ENCODE data around the gene EEIG1. TPM values are rescaled to one million over a fixed set of nuclear protein-coding genes. Genes with fewer than 3 reads are reported as not detected.
"Not testable (repeated sequence)": the region's sequence is repeated elsewhere in the genome, so short reads cannot be mapped to it uniquely, and the experiment has no call there.

The EEIG1 gene
- total and polyA plus RNA-seq, 2 of the 4 experiments (the other 2 are of a cell fraction), result 1.1 to 23.2 TPM

- TF ChIP-seq MAFK (IDR thresholded peaks at IDR 0.05; ENCODE audit: low read depth, low read length) (no peak), NFE2L2 (IDR thresholded peaks at IDR 0.05; ENCODE audit: low read depth, low read length) (no peak)
- dilution Hi-C loops (cut with HindIII; ENCODE audit: low sequenced_read_pairs, unreplicated experiment), result no loop called here
These were observed 44.0 kb upstream of the EEIG1 start for GRCh38 chr9:128024761-128025308.

GRCh38 chr9:128023671-128024070 lies 42.9 kb upstream of the EEIG1 start:
- H2BK15ac ChIP-seq (ENCODE audit: low read depth, low read length); H4K20me1 ChIP-seq (ENCODE audit: insufficient read depth, low read length); BruUV-seq (replicated peaks); H3K79me1 ChIP-seq (ENCODE audit: low read depth in 1 of 2, low read length in 2 of 2); H3K14ac ChIP-seq (replicated peaks; ENCODE audit: low read depth, low read length); H4K5ac ChIP-seq (ENCODE audit: low read depth, low read length); POLR2A ChIA-PET (ENCODE audit: unreplicated experiment); H2AK5ac ChIP-seq (ENCODE audit: low read depth, low read length); H2AFZ ChIP-seq (replicated peaks; ENCODE audit: low read length, poor library complexity); H3K9me1 ChIP-seq (ENCODE audit: insufficient read depth, low read length); H3K18ac ChIP-seq (ENCODE audit: low read depth, low read length); H2BK20ac ChIP-seq (ENCODE audit: low read depth, low read length); H3K23ac ChIP-seq (ENCODE audit: low read depth, low read length); H2AK9ac ChIP-seq (replicated peaks; ENCODE audit: low read depth, low read length, poor library complexity); CTCF ChIA-PET; H3K4me2 ChIP-seq (ENCODE audit: low read depth, low read length); dilution Hi-C loops (cut with HindIII; ENCODE audit: low sequenced_read_pairs, unreplicated experiment); H4K8ac ChIP-seq (ENCODE audit: low read depth in 2 of 2, low read length in 2 of 2); in situ Hi-C loops (cut with MboI; ENCODE audit: low sequenced_read_pairs); H3K4me1 ChIP-seq (ENCODE audit: control insufficient read depth, insufficient read depth, low read length); H3K4ac ChIP-seq (ENCODE audit: low read depth, low read length); H3K27ac ChIP-seq (ENCODE audit: insufficient read depth, low read length); H3K27me3 ChIP-seq (ENCODE audit: control insufficient read depth, insufficient read depth, low read length); H3K36me3 ChIP-seq (ENCODE audit: control insufficient read depth, insufficient read depth, low read length); H3K9ac ChIP-seq (ENCODE audit: low read depth, low read length); DNase-seq; H3K56ac ChIP-seq (ENCODE audit: extremely low read depth, insufficient read depth, low read length); H3K4me3 ChIP-seq (ENCODE audit: insufficient read depth, low read depth, low read length); H2BK5ac ChIP-seq (ENCODE audit: low read depth, low read length, poor library complexity, severe bottlenecking); H2BK120ac ChIP-seq (ENCODE audit: low read depth, low read length); intact Hi-C loops (cut with micrococcal nuclease); H4K91ac ChIP-seq (ENCODE audit: insufficient read depth, low read depth, low read length); ATAC-seq (ENCODE audit: low read depth); H3K9me3 ChIP-seq (ENCODE audit: control insufficient read depth, insufficient read depth, low read length): not testable (repeated sequence)
- 100% methylated on average over 2 of the region's 12 CpGs; no CpG with 5 or more reads in 1 of the 2 experiments for WGBS, 2 experiments (ENCODE audit: extremely low coverage in 2 of 2, insufficient read length in 1 of 2)

More at GRCh38 chr9:128024761-128025308, 44.0 kb upstream of the EEIG1 start:
- H2BK20ac ChIP-seq (ENCODE audit: low read depth, low read length), result no peak overlapping the region
- no peaks in the 10 kb centered on the region for H3K27me3 ChIP-seq (ENCODE audit: control insufficient read depth, insufficient read depth, low read length)
- H2AK9ac ChIP-seq (replicated peaks; ENCODE audit: low read depth, low read length, poor library complexity), result no peak overlapping the region
- DNase-seq, result no peak
- no peaks in the 10 kb centered on the region for H3K9me3 ChIP-seq (ENCODE audit: control insufficient read depth, insufficient read depth, low read length)
- H2AK5ac ChIP-seq (ENCODE audit: low read depth, low read length), result no peak overlapping the region
- no peak overlapping the region for H2AFZ ChIP-seq (replicated peaks; ENCODE audit: low read length, poor library complexity)
- 0 out of 2 replicates have a peak, but pooled peaks cover 2% of the 10 kb centered on the region for H3K9me1 ChIP-seq (ENCODE audit: insufficient read depth, low read length)
- H4K5ac ChIP-seq (ENCODE audit: low read depth, low read length), result no peak overlapping the region
- H3K4ac ChIP-seq (ENCODE audit: low read depth, low read length), result no peak overlapping the region
- intact Hi-C loops (cut with micrococcal nuclease), result no loop called here
- H4K20me1 ChIP-seq (ENCODE audit: insufficient read depth, low read length), result no peaks in the 10 kb centered on the region
- H2BK120ac ChIP-seq (ENCODE audit: low read depth, low read length), result no peak overlapping the region
- no peak overlapping the region for H3K56ac ChIP-seq (ENCODE audit: extremely low read depth, insufficient read depth, low read length)
- H4K8ac ChIP-seq (ENCODE audit: low read depth in 2 of 2, low read length in 2 of 2), result no peak overlapping the region
- BruUV-seq (replicated peaks), result no TSS peak
- CTCF ChIA-PET, result no interaction called here
- no peak for ATAC-seq (ENCODE audit: low read depth)
- no peak overlapping the region for H4K91ac ChIP-seq (ENCODE audit: insufficient read depth, low read depth, low read length)
- no peak overlapping the region for H2BK15ac ChIP-seq (ENCODE audit: low read depth, low read length)
- no peaks in the 10 kb centered on the region for H3K79me1 ChIP-seq (ENCODE audit: low read depth in 1 of 2, low read length in 2 of 2)
- H3K4me2 ChIP-seq (ENCODE audit: low read depth, low read length), result no peak overlapping the region
- no peak overlapping the region for H3K9ac ChIP-seq (ENCODE audit: low read depth, low read length)
- H3K4me3 ChIP-seq (ENCODE audit: insufficient read depth, low read depth, low read length), result no peak overlapping the region
- in situ Hi-C loops (cut with MboI; ENCODE audit: low sequenced_read_pairs), result no loop called here
- no peak overlapping the region for H3K27ac ChIP-seq (ENCODE audit: insufficient read depth, low read length)
- H3K14ac ChIP-seq (replicated peaks; ENCODE audit: low read depth, low read length), result no peak overlapping the region
- H3K4me1 ChIP-seq (ENCODE audit: control insufficient read depth, insufficient read depth, low read length), result peaks cover 4% of the 10 kb centered on the region; the same call in 1 of the 2 replicates
- no peaks in the 10 kb centered on the region for H3K36me3 ChIP-seq (ENCODE audit: control insufficient read depth, insufficient read depth, low read length)
- no peak overlapping the region for H3K18ac ChIP-seq (ENCODE audit: low read depth, low read length)
- H3K23ac ChIP-seq (ENCODE audit: low read depth, low read length), result no peak overlapping the region
- WGBS, 2 experiments (ENCODE audit: extremely low coverage in 2 of 2, insufficient read length in 1 of 2), result no CpG with 5 or more reads among the region's 5 CpGs
- POLR2A ChIA-PET (ENCODE audit: unreplicated experiment), result no interaction called here
- no peak overlapping the region for H2BK5ac ChIP-seq (ENCODE audit: low read depth, low read length, poor library complexity, severe bottlenecking)
